Activated CD8-positive, alpha-beta memory T cell treated with anti-CD3 and anti-CD28 coated beads for 48 hours (primary cell): Measurements from ENCODE around the gene SYNGR3.

Source experiments
- DNase-seq, 3 experiments: peaks; one replicate each; pipeline ENCODE4 v3.0.0-alpha.2; 2020; ENCODE audit warnings: low read depth in 2 of 3, low spot score in 2 of 3

SYNGR3 gene

DNA sequence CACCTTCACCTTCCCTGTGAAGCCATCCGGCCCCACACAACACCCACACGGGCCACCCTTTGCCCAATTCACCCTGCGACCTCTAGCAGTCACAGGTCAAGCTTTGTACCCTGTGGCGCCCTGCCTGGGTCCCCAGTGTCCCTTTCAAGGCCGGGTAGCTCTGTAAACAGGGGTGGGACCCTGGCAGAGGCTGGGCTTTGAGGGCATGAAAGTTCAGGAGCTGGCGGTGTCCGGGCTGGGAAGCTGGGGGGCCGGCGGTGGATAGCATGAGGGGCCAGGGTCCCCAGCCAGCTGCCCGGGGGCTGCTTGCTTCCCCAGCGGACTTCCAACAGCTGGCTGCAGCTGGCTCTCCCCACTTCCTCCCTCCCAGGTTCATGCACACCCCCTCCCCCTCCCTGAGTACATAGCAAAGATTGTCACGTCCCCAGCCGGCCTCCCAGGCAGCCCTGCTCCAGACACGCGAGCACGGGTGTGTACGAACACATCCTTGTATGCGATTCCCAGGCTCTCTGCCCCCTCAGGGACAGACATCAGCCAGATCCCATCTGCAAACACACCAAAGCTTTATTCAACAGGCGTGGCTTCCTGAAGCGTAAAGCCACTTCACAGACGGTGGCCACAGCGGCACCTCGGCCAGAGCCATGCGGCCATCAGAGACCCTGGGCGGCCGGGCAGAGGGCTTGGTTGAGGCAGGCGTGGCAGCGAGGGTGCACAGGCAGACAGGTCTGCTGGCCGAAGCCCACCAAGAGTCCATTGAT, 49.7 kb downstream of the SYNGR3 start:
- DNase-seq, result no peak

DNA sequence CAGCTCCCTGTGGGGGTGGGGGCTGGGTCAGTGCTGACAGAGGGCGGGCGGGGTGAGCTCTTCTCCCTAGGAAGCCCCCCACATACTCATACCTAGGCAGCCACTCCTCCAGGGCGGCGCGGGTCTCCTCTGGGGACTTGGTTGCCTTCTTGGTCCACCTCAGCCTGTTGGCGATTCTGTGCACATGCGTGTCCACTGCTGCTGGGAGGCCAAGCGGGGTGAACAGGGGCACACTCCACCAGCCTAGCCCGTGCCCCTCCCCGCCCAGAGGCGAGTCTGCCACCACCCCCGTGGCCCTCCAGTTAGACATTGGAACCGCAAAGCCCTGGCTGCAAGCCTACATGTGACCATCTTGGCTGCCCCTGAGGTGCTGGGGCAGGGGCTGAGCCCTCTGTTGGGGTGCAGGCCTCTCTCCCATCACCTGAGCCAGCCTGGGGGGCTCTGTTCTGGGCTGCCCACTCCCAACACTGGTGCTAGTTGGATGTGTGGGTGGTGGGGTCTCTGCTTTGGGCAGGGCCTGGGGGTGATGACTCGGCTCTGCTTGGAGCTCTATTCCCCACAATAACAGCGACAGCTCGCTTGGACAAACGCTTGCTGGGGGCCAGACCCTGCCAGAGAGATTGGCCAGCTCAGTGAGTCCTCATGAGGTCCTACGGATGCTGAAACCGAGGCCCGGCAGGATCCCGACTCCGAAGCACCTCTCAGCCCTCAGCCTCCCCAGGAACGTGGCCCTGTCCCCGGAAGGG, 50.4 kb downstream of the SYNGR3 start:
- DNase-seq, result no peak

DNA sequence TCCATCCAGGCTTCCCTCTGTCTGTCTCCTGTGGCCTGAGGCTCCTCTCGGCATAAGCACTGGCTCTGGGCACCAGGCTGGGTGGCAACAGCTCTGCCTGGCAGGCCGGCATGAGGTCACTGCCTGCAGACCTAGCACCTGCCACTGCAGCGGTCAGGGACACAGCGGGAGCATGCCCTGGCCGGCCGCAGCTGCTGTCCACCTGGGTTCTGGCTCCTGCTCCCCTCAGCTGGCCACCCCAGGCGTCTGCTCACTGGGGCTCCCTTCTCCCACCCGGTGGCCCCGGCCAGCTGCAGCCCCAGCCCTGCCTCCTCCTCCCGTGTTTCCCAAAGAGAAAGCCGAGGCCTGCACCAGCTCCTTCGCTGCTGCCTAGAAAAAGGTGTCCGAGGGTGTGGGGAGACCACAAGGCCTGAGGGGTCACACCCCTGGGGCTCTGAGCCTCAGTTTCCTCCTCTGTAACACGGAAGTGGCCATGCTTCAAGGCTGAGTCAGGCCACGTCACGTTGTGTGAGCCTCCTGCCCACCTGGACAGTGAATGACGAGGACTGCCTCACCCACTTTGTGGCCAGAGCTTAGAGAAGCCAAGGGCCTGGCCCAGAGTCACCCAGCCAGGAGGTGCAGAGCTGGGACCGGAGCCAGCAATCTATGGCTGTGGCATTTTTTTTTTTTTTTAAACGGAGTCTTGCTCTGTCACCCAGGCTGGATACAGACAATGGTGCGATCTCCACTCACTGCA, 51.2 kb downstream of the SYNGR3 start:
- DNase-seq, result no peak

DNA sequence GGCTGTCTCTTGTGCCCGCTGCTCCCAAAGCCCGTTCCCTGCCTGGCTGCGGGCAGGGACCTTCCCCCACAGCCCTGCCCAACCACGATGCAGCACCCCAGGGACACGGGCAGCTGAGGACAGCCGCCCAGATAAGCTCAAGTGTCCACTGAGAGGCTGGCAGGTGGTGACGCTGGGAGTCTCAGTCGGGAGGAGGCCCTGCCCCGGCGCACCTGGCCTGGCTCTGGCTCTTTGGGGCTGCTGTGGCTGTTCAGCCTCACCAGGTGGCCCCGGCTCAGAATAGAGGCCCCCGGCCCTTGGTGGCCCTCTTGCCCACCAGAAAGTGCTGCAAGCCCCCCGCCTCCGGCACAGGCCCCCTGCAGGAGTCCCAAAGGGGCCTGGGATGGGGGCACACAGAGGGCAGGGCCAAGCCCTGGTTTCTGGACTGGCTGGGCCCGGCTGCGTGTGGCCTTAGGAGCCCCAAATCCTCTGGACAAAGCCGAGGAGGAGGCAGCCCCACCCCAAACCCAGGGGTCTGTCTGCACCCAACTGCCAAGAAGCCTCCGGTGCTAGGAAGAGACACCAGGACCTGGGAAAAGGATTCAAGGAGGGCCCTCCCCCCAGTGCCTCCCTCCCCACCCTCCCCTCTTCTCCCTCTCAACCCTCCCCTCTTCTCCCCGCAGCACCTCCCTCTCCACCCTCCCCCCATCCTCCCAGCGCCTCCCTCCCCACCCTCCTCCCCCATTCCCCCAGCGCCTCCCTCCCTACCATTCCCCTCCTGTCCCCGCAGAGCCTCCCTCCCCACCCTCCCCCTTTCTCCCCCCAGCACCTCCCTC, 52.6 kb downstream of the SYNGR3 start:
- DNase-seq, result no peak

- DNase-seq, result no peak
Observed at GRCh38 chr16:2042986-2043666, 53.4 kb downstream of the SYNGR3 start.
